Endothelial cell of umbilical vein (primary cell): ENCODE results near the gene CRY2. TPM values are rescaled to one million over a fixed set of nuclear protein-coding genes. Genes with fewer than 3 reads are reported as not detected.

Source experiments
- BruUV-seq: library from RNA; stranded (reverse); fragments of 400-500 nt; replicated peaks from 2 replicates; lab custom pipeline; 2021; lab: Mats Ljungman, UMichigan
- CTCF ChIA-PET: fragments of 300-600, 350-600 bp; sonication (Branson Sonifier 250); formaldehyde crosslinking; loops from one replicate; lab custom pipeline; 2021; ENCODE audit warnings: antibody characterized with exemption, inconsistent platforms; lab: Charles Lee
- POLR2A ChIA-PET: fragments of 300-600, 350-600 bp; sonication (Branson Sonifier 250); formaldehyde crosslinking; loops from one replicate; lab custom pipeline; 2021; ENCODE audit warnings: antibody characterized with exemption, inconsistent platforms; lab: Charles Lee
- DNase-seq: peaks from one replicate; pipeline ENCODE4 v3.0.0-alpha.2; 2011; ENCODE audit warnings: low read depth, low spot score
- FAIRE-seq: peaks from 2 replicates; lab custom pipeline; 2011; peaks lifted over from hg19 to GRCh38; lab: Jason Lieb, UNC
- H2AFZ ChIP-seq: 2 replicates; pipeline ENCODE4 v1.6.0; 2012; ENCODE audit warnings: low read depth, low read length, control low read depth, inconsistent platforms
- H3K27ac ChIP-seq: 2 replicates; pipeline ENCODE4 v1.5.1; 2011; ENCODE audit warnings: low read depth, mild to moderate bottlenecking, control low read depth, low read length, moderate library complexity; ENCODE audit not compliant: insufficient read depth
- H3K27me3 ChIP-seq, 2 experiments: 2 replicates each; pipeline versions ENCODE4 v1.6.0 to v1.6.1; 2011; ENCODE audit warnings: low read length in 2 of 2, mixed read lengths in 1 of 2; ENCODE audit not compliant: control insufficient read depth in 2 of 2, insufficient read depth in 2 of 2
- H3K36me3 ChIP-seq, 2 experiments: 2 replicates in 1 of 2; 3 replicates in 1 of 2; pipeline ENCODE4 v1.5.1; 2011; ENCODE audit warnings: low read length in 2 of 2, mild to moderate bottlenecking in 1 of 2, moderate library complexity in 1 of 2; ENCODE audit not compliant: control insufficient read depth in 2 of 2, insufficient read depth in 2 of 2; ENCODE audit errors: extremely low read depth in 1 of 2
- H3K4me1 ChIP-seq: 3 replicates; pipeline ENCODE4 v1.5.1; 2011; ENCODE audit warnings: mild to moderate bottlenecking, low read length; ENCODE audit not compliant: control insufficient read depth, insufficient read depth; ENCODE audit errors: extremely low read depth
- H3K4me2 ChIP-seq: 2 replicates; pipeline ENCODE4 v1.6.1; 2011; ENCODE audit warnings: low read length, control low read depth, mixed read lengths; ENCODE audit not compliant: insufficient read depth
- H3K4me3 ChIP-seq, 3 experiments: fragments of 200-600 bp in 1 of 3; sonication (generic), shearing (Covaris generic) in 1 of 3; replicated peaks in 1 of 3; 2 replicates each; pipeline ENCODE4 v1.5.1; 2011 to 2016; ENCODE audit warnings: control low read depth in 3 of 3, low read length in 3 of 3, mild to moderate bottlenecking in 2 of 3, inconsistent platforms in 1 of 3, low read depth in 1 of 3, moderate library complexity in 1 of 3; ENCODE audit not compliant: insufficient read depth in 1 of 3
- H3K79me2 ChIP-seq: 2 replicates; pipeline ENCODE4 v1.6.0; 2012; ENCODE audit warnings: low read length, inconsistent platforms; ENCODE audit not compliant: control insufficient read depth, insufficient read depth
- H3K9ac ChIP-seq: replicated peaks from 2 replicates; pipeline ENCODE3; 2011; ENCODE audit warnings: low read length, control low read depth; ENCODE audit not compliant: insufficient read depth; ENCODE audit errors: extremely low read depth
- H3K9me1 ChIP-seq: replicated peaks from 3 replicates; pipeline ENCODE4 v1.6.0; 2011; ENCODE audit warnings: mild to moderate bottlenecking, low read length; ENCODE audit not compliant: control insufficient read depth, insufficient read depth; ENCODE audit errors: extremely low read depth
- H3K9me3 ChIP-seq: replicated peaks from 2 replicates; pipeline ENCODE4 v1.5.1; 2012; ENCODE audit warnings: low read length, inconsistent platforms; ENCODE audit not compliant: control insufficient read depth, insufficient read depth
- H4K20me1 ChIP-seq: replicated peaks from 2 replicates; pipeline ENCODE3; 2011; ENCODE audit warnings: mild to moderate bottlenecking, low read length; ENCODE audit not compliant: control insufficient read depth, insufficient read depth; ENCODE audit errors: extremely low read depth
- EZH2 ChIP-seq: IDR thresholded peaks from 2 replicates; pipeline ENCODE4 v1.6.1; 2012; ENCODE audit warnings: borderline replicate concordance, low read depth, mild to moderate bottlenecking, moderate library complexity, low read length, inconsistent platforms; ENCODE audit not compliant: severe bottlenecking
- FOS ChIP-seq: IDR thresholded peaks from 2 replicates; pipeline ENCODE4 v1.6.1; 2011; ENCODE audit warnings: mild to moderate bottlenecking, low read length, moderate library complexity, borderline replicate concordance; ENCODE audit not compliant: insufficient read depth
- GATA2 ChIP-seq: IDR thresholded peaks from 2 replicates; pipeline ENCODE4 v1.7.0; 2011; ENCODE audit warnings: low read depth, mild to moderate bottlenecking, moderate library complexity, mixed read lengths, low read length; ENCODE audit not compliant: insufficient read length, insufficient read depth
- JUN ChIP-seq: IDR thresholded peaks from 2 replicates; pipeline ENCODE4 v1.6.1; 2011; ENCODE audit warnings: borderline replicate concordance, low read depth; ENCODE audit not compliant: insufficient read length, insufficient read depth
- MYC ChIP-seq: IDR thresholded peaks from one replicate; pipeline ENCODE4 v1.6.1; 2011; ENCODE audit warnings: mild to moderate bottlenecking, low read depth, low read length
- POLR2A ChIP-seq: IDR thresholded peaks from 2 replicates; pipeline ENCODE4 v1.6.1; 2012; ENCODE audit warnings: low read depth, mild to moderate bottlenecking, control low read depth, low read length
- POLR2AphosphoS5 ChIP-seq: IDR thresholded peaks from 2 replicates; pipeline ENCODE4 v1.6.1; 2012; ENCODE audit warnings: low read depth, mild to moderate bottlenecking, control low read depth, low read length, moderate library complexity; ENCODE audit not compliant: insufficient read depth
- dilution Hi-C: fragments of 300-500 bp; cut with MboI; formaldehyde crosslinking; loops from one replicate; pipeline ENCODE4 v1.15.0; 2019; ENCODE audit warnings: low sequenced_read_pairs; ENCODE audit not compliant: extremely low pct_ligation_motif_present
- intact Hi-C: fragments of 100-400 bp; cut with micrococcal nuclease; formaldehyde crosslinking; loops from one replicate; pipeline ENCODE4 v1.10.0; 2022
- polyA plus RNA-seq, 4 experiments: library from polyadenylated mRNA; depleted of rRNA in 3 of 4; stranded (reverse) in 3 of 4; unstranded in 1 of 4; fragments of >200 nt; gene quantifications; 2 replicates each; pipeline versions ENCODE4 v1.2.1 to v1.2.3, GENCODE V29; 2011 to 2012; ENCODE audit warnings: missing spikeins in 1 of 4
- total RNA-seq: library from RNA; stranded (reverse); gene quantifications from 2 replicates; pipeline ENCODE4 v1.2.3, GENCODE V29; 2021
- TF ChIP-seq, protein P1 (sequence below), 2 donors: IDR thresholded peaks; 1 replicate in 1 of 2; 2 replicates in 1 of 2; pipeline ENCODE4 v1.5.1; 2011; ENCODE audit warnings: low read length in 2 of 2, mild to moderate bottlenecking in 2 of 2, moderate library complexity in 2 of 2, control low read depth in 1 of 2, inconsistent platforms in 1 of 2, low read depth in 1 of 2; ENCODE audit not compliant: insufficient read depth in 1 of 2; ENCODE audit errors: extremely low read depth in 1 of 2
- TF ChIP-seq, protein P2 (sequence below): IDR thresholded peaks from 2 replicates; pipeline ENCODE4 v1.6.1; 2011; ENCODE audit not compliant: insufficient read depth, insufficient read length

The CRY2 gene
- total and polyA plus RNA-seq, 2 donors (not counting 3 experiments of a cell fraction or from before 2014, with no cell fraction given), result 7.7 to 11.7 TPM

DNA sequence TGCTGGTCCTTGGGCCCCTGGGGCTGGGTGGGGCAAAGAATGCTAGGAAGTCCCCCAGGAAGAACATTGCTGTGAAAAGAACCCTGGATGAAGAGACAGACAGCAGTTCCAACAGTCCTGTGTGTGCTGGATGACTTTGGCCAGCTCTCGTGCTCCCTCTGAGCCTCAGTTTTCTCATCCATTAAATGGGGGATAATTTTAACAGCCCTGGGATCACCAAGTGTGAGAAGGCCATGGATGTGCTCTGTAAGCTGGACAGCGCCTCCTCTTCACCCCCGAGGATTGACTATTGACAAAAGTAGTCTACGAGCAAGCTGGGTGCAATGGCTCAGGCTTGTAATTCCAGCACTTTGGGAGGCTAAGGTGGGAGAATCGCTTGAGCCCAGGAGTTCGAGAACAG lies 77.7 kb downstream of the CRY2 start:
- Histone ChIP-seq H3K9me3 (no peaks in the 10 kb centered on the region), H3K27me3 (peaks cover 13 to 30% of the 10 kb centered on the region in 2 experiments), H3K4me1 (no peaks in the 10 kb centered on the region), H3K4me2 (no peak overlapping the region), H3K79me2 (no peaks in the 10 kb centered on the region), H3K4me3 (no peak overlapping the region), H3K9ac (no peak overlapping the region), H3K9me1 (no peaks in the 10 kb centered on the region), H3K27ac (no peak overlapping the region), H4K20me1 (no peaks in the 10 kb centered on the region), H2AFZ (no peak overlapping the region), H3K36me3 (no peaks in the 10 kb centered on the region)
- dilution Hi-C loops, result no loop called here
- BruUV-seq, result no TSS peak
- DNase-seq (no peak), FAIRE-seq (no peak)
- TF ChIP-seq MYC (no peak), GATA2 (no peak), EZH2 (no peak), JUN (no peak), POLR2A (no peak), FOS (no peak), POLR2AphosphoS5 (no peak)
- TF ChIP-seq, protein P1, sequence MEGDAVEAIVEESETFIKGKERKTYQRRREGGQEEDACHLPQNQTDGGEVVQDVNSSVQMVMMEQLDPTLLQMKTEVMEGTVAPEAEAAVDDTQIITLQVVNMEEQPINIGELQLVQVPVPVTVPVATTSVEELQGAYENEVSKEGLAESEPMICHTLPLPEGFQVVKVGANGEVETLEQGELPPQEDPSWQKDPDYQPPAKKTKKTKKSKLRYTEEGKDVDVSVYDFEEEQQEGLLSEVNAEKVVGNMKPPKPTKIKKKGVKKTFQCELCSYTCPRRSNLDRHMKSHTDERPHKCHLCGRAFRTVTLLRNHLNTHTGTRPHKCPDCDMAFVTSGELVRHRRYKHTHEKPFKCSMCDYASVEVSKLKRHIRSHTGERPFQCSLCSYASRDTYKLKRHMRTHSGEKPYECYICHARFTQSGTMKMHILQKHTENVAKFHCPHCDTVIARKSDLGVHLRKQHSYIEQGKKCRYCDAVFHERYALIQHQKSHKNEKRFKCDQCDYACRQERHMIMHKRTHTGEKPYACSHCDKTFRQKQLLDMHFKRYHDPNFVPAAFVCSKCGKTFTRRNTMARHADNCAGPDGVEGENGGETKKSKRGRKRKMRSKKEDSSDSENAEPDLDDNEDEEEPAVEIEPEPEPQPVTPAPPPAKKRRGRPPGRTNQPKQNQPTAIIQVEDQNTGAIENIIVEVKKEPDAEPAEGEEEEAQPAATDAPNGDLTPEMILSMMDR (IDR thresholded peaks at IDR 0.05; ENCODE audit: extremely low read depth in 1 of 2, insufficient read depth in 1 of 2, low read depth in 1 of 2, low read length in 2 of 2), result no peak
- TF ChIP-seq, protein P2, sequence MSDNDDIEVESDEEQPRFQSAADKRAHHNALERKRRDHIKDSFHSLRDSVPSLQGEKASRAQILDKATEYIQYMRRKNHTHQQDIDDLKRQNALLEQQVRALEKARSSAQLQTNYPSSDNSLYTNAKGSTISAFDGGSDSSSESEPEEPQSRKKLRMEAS, result no peak
- CTCF ChIA-PET, result interaction anchor here (1.3 to 2.6 kb wide), 2 partner anchors 41 to 52 kb away, joined by 3 to 8 read pairs; no protein-coding TSS in a partner anchor
- POLR2A ChIA-PET, result no interaction called here
- intact Hi-C loops, result no loop called here
